ENCODE measurements around the gene PLP1. TPM values are rescaled to one million over a fixed set of nuclear protein-coding genes. Genes with fewer than 3 reads are reported as not detected.

The PLP1 gene
- total and polyA plus RNA-seq, 2 experiments from 2014 or later: 0.22 to 0.29 TPM

DNA sequence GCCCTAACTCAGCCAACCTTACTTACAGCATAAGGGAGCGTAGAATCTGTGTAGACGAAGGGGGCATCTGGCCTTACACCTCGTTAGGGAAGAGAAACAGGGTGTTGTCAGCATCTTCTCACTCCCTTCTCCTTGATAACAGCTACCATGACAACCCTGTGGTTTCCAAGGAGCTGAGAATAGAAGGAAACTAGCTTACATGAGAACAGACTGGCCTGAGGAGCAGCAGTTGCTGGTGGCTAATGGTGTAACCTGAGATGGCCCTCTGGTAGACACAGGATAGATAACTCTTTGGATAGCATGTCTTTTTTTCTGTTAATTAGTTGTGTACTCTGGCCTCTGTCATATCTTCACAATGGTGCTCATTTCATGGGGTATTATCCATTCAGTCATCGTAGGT is 14.6 kb downstream of the PLP1 start:
- Histone ChIP-seq H3K79me2 (ENCODE audit: insufficient read depth) (no peaks in the 10 kb centered on the region), H3K4me1 (ENCODE audit: insufficient read depth) (peaks cover 38% of the 10 kb centered on the region), H3F3A (ENCODE audit: insufficient read depth) (peaks cover 21% of the 10 kb centered on the region), H3K36me3 (ENCODE audit: low read depth) (no peaks in the 10 kb centered on the region), H3K9ac (no peak overlapping the region), H3K9me3 (ENCODE audit: low read depth) (no peaks in the 10 kb centered on the region), H2AFZ (no peak overlapping the region), H3K9me2 (ENCODE audit: insufficient read depth) (no peaks in the 10 kb centered on the region), H3K27ac (no peak overlapping the region), H4K20me1 (ENCODE audit: insufficient read depth) (no peaks in the 10 kb centered on the region), H3K4me3 (no peak overlapping the region), H3K27me3 (replicated peaks; ENCODE audit: insufficient read depth) (no peaks in the 10 kb centered on the region), H3K4me2 (ENCODE audit: unreplicated experiment) (no peak overlapping the region)
- 80 to 83% methylated on average over 4 of the region's 4 CpGs for WGBS, 2 experiments (ENCODE audit: low coverage in 1 of 2, low lambda C conversion rate in 2 of 2, missing lambda C conversion rate in 2 of 2)
- DNase-seq: peak; percentile 17
- in situ Hi-C loops (cut with MboI): no loop called here
- TF ChIP-seq EZH2 (IDR thresholded peaks at IDR 0.05; ENCODE audit: insufficient read depth, poor library complexity, severe bottlenecking): no peak
- TF ChIP-seq EZH2phosphoT487 (IDR thresholded peaks at IDR 0.05; ENCODE audit: insufficient read depth, low read depth): no peak

DNA sequence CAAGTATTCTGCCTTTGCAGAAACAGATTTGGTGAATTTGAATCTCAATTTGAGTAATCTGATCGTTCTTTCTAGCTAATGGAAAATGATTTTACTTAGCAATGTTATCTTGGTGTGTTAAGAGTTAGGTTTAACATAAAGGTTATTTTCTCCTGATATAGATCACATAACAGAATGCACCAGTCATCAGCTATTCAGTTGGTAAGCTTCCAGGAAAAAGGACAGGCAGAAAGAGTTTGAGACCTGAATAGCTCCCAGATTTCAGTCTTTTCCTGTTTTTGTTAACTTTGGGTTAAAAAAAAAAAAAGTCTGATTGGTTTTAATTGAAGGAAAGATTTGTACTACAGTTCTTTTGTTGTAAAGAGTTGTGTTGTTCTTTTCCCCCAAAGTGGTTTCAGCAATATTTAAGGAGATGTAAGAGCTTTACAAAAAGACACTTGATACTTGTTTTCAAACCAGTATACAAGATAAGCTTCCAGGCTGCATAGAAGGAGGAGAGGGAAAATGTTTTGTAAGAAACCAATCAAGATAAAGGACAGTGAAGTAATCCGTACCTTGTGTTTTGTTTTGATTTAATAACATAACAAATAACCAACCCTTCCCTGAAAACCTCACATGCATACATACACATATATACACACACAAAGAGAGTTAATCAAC is 15.3 kb downstream of the PLP1 start:
- Histone ChIP-seq H3K27ac (no peak overlapping the region; the same call in 1 of the 2 replicates), H2AFZ (no peak overlapping the region), H3K27me3 (replicated peaks; ENCODE audit: insufficient read depth) (no peaks in the 10 kb centered on the region), H3K9me2 (ENCODE audit: insufficient read depth) (no peaks in the 10 kb centered on the region), H3K36me3 (ENCODE audit: low read depth) (no peaks in the 10 kb centered on the region), H3K4me1 (ENCODE audit: insufficient read depth) (peaks cover 38% of the 10 kb centered on the region), H3K4me3 (no peak overlapping the region), H4K20me1 (ENCODE audit: insufficient read depth) (no peaks in the 10 kb centered on the region), H3K9ac (no peak overlapping the region), H3F3A (ENCODE audit: insufficient read depth) (peaks cover 21% of the 10 kb centered on the region), H3K79me2 (ENCODE audit: insufficient read depth) (no peaks in the 10 kb centered on the region), H3K9me3 (ENCODE audit: low read depth) (no peaks in the 10 kb centered on the region), H3K4me2 (ENCODE audit: unreplicated experiment) (peak overlapping the region; percentile 28)
- in situ Hi-C loops (cut with MboI): no loop called here
- TF ChIP-seq EZH2phosphoT487 (IDR thresholded peaks at IDR 0.05; ENCODE audit: insufficient read depth, low read depth) (no peak), EZH2 (IDR thresholded peaks at IDR 0.05; ENCODE audit: insufficient read depth, poor library complexity, severe bottlenecking) (no peak)
- DNase-seq: peak; percentile 26
- WGBS, 2 experiments (ENCODE audit: low coverage in 1 of 2, low lambda C conversion rate in 2 of 2, missing lambda C conversion rate in 2 of 2): 77 to 92% methylated on average over 2 of the region's 2 CpGs

DNA sequence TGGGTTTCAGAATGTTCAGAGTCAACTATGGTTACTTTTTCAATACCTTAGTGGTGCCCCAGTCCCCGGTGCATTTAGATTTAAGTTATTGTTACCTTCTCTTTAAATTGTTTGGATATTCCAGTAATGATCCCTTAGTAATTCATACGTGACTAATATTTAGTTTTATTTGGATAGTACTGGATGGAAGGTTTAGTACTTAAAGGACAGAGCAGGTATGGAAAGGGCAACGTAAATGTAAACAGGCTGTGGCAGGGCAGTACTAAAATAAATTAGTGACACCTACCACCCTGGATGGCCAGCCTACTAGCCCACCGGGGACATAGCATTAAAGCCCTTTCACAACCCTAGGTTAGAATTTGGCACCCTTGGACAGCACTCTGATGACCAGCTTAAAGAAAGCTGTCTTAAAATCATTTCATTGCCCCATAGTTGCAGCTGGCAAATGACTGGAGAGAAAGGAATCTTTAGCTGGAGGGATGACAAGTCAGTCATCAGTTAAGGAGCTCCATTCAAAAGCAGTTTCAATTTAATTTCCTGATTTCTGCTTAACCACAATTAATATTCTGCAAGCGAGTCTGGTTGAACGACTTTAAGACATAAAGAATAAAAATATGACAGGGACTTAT is 16.4 kb downstream of the PLP1 start:
- no peak for TF ChIP-seq EZH2 (IDR thresholded peaks at IDR 0.05; ENCODE audit: insufficient read depth, poor library complexity, severe bottlenecking)
- no peak for TF ChIP-seq EZH2phosphoT487 (IDR thresholded peaks at IDR 0.05; ENCODE audit: insufficient read depth, low read depth)
- peak; percentile 80 for DNase-seq
- Histone ChIP-seq H2AFZ (no peak overlapping the region; the same call in 1 of the 2 replicates), H4K20me1 (ENCODE audit: insufficient read depth) (no peaks in the 10 kb centered on the region), H3K36me3 (ENCODE audit: low read depth) (no peaks in the 10 kb centered on the region), H3K27ac (peak overlapping the region; percentile 59), H3K79me2 (ENCODE audit: insufficient read depth) (no peaks in the 10 kb centered on the region), H3K9me2 (ENCODE audit: insufficient read depth) (no peaks in the 10 kb centered on the region), H3K4me1 (ENCODE audit: insufficient read depth) (peaks cover 38% of the 10 kb centered on the region), H3K9me3 (ENCODE audit: low read depth) (no peaks in the 10 kb centered on the region), H3K4me3 (peak overlapping the region; percentile 62), H3K27me3 (replicated peaks; ENCODE audit: insufficient read depth) (no peaks in the 10 kb centered on the region), H3K4me2 (ENCODE audit: unreplicated experiment) (peak overlapping the region; percentile 58), H3F3A (ENCODE audit: insufficient read depth) (peaks cover 21% of the 10 kb centered on the region), H3K9ac (0 out of 2 replicates have a peak overlapping the region, but pooled peaks have one; percentile 5)
- WGBS, 2 experiments (ENCODE audit: low coverage in 1 of 2, low lambda C conversion rate in 2 of 2, missing lambda C conversion rate in 2 of 2): 38 to 43% methylated on average over 6 of the region's 6 CpGs
- in situ Hi-C loops (cut with MboI): no loop called here

DNA sequence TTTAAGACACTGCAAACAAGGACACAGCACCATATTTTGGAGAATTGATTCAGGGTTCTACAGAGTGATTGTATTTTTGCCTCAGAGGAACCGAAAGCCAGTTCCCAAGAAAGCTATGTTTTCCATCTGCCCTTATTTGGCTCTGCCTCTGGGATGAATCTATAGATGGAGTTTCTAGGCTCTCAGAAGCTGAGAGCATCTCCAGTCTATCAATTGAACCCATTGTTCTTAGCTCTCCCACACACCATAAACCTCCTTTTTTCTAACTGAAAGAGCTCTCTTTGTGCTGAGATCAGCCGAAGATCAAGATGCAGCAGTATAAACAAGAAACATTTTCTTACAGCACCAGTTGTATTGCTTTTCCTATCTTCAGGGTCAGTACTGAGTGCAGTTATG is 16.9 kb downstream of the PLP1 start:
- Histone ChIP-seq H3K9me2 (ENCODE audit: insufficient read depth) (no peaks in the 10 kb centered on the region), H3K27ac (peak overlapping the region; percentile 59), H3K9me3 (ENCODE audit: low read depth) (no peaks in the 10 kb centered on the region), H4K20me1 (ENCODE audit: insufficient read depth) (no peaks in the 10 kb centered on the region), H3K4me3 (peak overlapping the region; percentile 62), H3K27me3 (replicated peaks; ENCODE audit: insufficient read depth) (no peaks in the 10 kb centered on the region), H3K4me2 (ENCODE audit: unreplicated experiment) (peak overlapping the region; percentile 58), H3K36me3 (ENCODE audit: low read depth) (no peaks in the 10 kb centered on the region), H3K4me1 (ENCODE audit: insufficient read depth) (peaks cover 38% of the 10 kb centered on the region), H3K79me2 (ENCODE audit: insufficient read depth) (no peaks in the 10 kb centered on the region), H2AFZ (no peak overlapping the region; the same call in 1 of the 2 replicates), H3K9ac (0 out of 2 replicates have a peak overlapping the region, but pooled peaks have one; percentile 5), H3F3A (ENCODE audit: insufficient read depth) (peaks cover 21% of the 10 kb centered on the region)
- in situ Hi-C loops (cut with MboI): no loop called here
- TF ChIP-seq EZH2 (IDR thresholded peaks at IDR 0.05; ENCODE audit: insufficient read depth, poor library complexity, severe bottlenecking) (no peak), EZH2phosphoT487 (IDR thresholded peaks at IDR 0.05; ENCODE audit: insufficient read depth, low read depth) (no peak)
- 87 to 93% methylated on average over 2 of the region's 2 CpGs for WGBS, 2 experiments (ENCODE audit: low coverage in 1 of 2, low lambda C conversion rate in 2 of 2, missing lambda C conversion rate in 2 of 2)
- peak; percentile 20 for DNase-seq

All from GM23248 (cell line).